Measurements from ENCODE around the gene PCBP3. TPM values are rescaled to one million over a fixed set of nuclear protein-coding genes. Genes with fewer than 3 reads are reported as not detected.

PCBP3 gene
- total RNA-seq, 1 experiment from 2014 or later, result 3.7 TPM

- intact Hi-C loops (cut with micrococcal nuclease), result no loop called here
- no peaks in the 10 kb centered on the region for H3K27me3 Mint-ChIP-seq (ENCODE audit: insufficient read depth, unreplicated experiment)
- H3K36me3 Mint-ChIP-seq (ENCODE audit: insufficient read depth, unreplicated experiment), result peaks cover 6% of the 10 kb centered on the region
- CTCF ChIA-PET, result interaction anchor here (0.9 kb wide), 1 partner anchor 9 kb away, joined by 3 read pairs; no protein-coding TSS in a partner anchor
- no peak for DNase-seq (ENCODE audit: unreplicated experiment)
- H3K4me1 Mint-ChIP-seq (ENCODE audit: insufficient read depth, unreplicated experiment), result peaks cover 14% of the 10 kb centered on the region
- TF ChIP-seq, protein P1, sequence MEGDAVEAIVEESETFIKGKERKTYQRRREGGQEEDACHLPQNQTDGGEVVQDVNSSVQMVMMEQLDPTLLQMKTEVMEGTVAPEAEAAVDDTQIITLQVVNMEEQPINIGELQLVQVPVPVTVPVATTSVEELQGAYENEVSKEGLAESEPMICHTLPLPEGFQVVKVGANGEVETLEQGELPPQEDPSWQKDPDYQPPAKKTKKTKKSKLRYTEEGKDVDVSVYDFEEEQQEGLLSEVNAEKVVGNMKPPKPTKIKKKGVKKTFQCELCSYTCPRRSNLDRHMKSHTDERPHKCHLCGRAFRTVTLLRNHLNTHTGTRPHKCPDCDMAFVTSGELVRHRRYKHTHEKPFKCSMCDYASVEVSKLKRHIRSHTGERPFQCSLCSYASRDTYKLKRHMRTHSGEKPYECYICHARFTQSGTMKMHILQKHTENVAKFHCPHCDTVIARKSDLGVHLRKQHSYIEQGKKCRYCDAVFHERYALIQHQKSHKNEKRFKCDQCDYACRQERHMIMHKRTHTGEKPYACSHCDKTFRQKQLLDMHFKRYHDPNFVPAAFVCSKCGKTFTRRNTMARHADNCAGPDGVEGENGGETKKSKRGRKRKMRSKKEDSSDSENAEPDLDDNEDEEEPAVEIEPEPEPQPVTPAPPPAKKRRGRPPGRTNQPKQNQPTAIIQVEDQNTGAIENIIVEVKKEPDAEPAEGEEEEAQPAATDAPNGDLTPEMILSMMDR (IDR thresholded peaks at IDR 0.05; ENCODE audit: unreplicated experiment), result no peak
- BruUV-seq (replicated peaks), result no TSS peak
- H3K9me3 Mint-ChIP-seq (ENCODE audit: unreplicated experiment), result no peaks in the 10 kb centered on the region
- POLR2A ChIA-PET, result no interaction called here
- no peak overlapping the region for H3K27ac Mint-ChIP-seq (ENCODE audit: low read depth, unreplicated experiment)
- H3K4me3 Mint-ChIP-seq (ENCODE audit: unreplicated experiment), result no peak overlapping the region
Measured at GRCh38 chr21:45913886-45914285, 270.4 kb downstream of the PCBP3 start.

- no peak for DNase-seq (ENCODE audit: unreplicated experiment)
- H3K36me3 Mint-ChIP-seq (ENCODE audit: insufficient read depth, unreplicated experiment), result peaks cover 6% of the 10 kb centered on the region
- TF ChIP-seq, protein P1 (IDR thresholded peaks at IDR 0.05; ENCODE audit: unreplicated experiment), result no peak
- peaks cover 3% of the 10 kb centered on the region for H3K27me3 Mint-ChIP-seq (ENCODE audit: insufficient read depth, unreplicated experiment)
- no peaks in the 10 kb centered on the region for H3K9me3 Mint-ChIP-seq (ENCODE audit: unreplicated experiment)
- BruUV-seq (replicated peaks), result no TSS peak
- H3K4me1 Mint-ChIP-seq (ENCODE audit: insufficient read depth, unreplicated experiment), result peaks cover 14% of the 10 kb centered on the region
- ChIA-PET POLR2A (interaction anchor here (0.6 kb wide), 1 partner anchor 748 kb away, joined by 3 read pairs; no protein-coding TSS in a partner anchor), CTCF (interaction anchor here (0.9 kb wide), 1 partner anchor 8 kb away, joined by 3 read pairs; no protein-coding TSS in a partner anchor)
- intact Hi-C loops (cut with micrococcal nuclease), result no loop called here
- H3K4me3 Mint-ChIP-seq (ENCODE audit: unreplicated experiment), result no peak overlapping the region
- H3K27ac Mint-ChIP-seq (ENCODE audit: low read depth, unreplicated experiment), result no peak overlapping the region
Measured at GRCh38 chr21:45914321-45914845, 270.9 kb downstream of the PCBP3 start.

DNA sequence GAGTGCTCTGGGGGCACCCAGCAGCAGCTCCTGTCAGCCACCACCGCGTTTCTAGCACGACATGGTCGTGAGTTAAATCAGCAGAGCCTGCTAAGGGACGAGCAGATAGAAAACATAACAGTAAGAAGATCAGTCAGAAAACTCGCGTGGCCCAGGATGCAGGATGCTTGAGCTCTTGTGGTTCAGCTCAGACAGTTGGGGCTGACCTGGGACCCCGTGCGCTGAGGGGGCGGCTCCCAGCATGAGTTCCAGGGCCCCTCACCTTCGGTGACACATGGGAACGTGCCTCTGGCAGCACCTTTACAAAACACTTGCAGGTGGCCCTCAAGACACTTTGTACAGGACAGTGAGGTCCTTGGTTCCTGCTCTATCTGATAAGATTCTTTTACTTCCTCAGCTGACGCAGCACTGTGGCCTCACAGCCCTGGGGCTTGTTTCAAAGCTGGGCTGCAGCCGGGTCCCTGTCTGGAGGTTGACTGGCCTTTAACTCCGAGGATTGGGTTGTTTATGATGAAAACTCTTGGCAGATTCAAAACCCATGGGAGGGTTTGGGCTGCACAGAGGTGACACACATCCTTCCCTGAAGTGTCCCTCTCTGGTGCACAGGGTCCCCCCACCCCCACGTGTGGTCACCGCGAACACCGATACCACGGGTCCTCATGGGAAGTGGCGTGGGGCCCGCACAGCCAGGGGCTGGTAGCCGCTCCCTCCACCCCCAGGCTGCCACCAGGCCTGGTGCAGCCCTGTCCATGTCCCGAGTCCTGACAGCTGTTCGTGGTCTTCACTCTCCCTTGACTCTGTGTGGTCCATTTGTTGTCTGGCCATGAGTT, 272.7 kb downstream of the PCBP3 start:
- ChIA-PET POLR2A (no interaction called here), CTCF (no interaction called here)
- H3K36me3 Mint-ChIP-seq (ENCODE audit: insufficient read depth, unreplicated experiment), result no peaks in the 10 kb centered on the region
- TF ChIP-seq, protein P1 (IDR thresholded peaks at IDR 0.05; ENCODE audit: unreplicated experiment), result no peak
- H3K27me3 Mint-ChIP-seq (ENCODE audit: insufficient read depth, unreplicated experiment), result peaks cover 9% of the 10 kb centered on the region
- BruUV-seq (replicated peaks), result no TSS peak
- H3K9me3 Mint-ChIP-seq (ENCODE audit: unreplicated experiment), result no peaks in the 10 kb centered on the region
- intact Hi-C loops (cut with micrococcal nuclease), result no loop called here
- no peak overlapping the region for H3K4me3 Mint-ChIP-seq (ENCODE audit: unreplicated experiment)
- no peak for DNase-seq (ENCODE audit: unreplicated experiment)
- H3K27ac Mint-ChIP-seq (ENCODE audit: low read depth, unreplicated experiment), result no peak overlapping the region
- peaks cover 9% of the 10 kb centered on the region for H3K4me1 Mint-ChIP-seq (ENCODE audit: insufficient read depth, unreplicated experiment)

- Mint-ChIP-seq H3K36me3 (ENCODE audit: insufficient read depth, unreplicated experiment) (no peaks in the 10 kb centered on the region), H3K9me3 (ENCODE audit: unreplicated experiment) (no peaks in the 10 kb centered on the region), H3K27me3 (ENCODE audit: insufficient read depth, unreplicated experiment) (peaks cover 9% of the 10 kb centered on the region), H3K4me3 (ENCODE audit: unreplicated experiment) (no peak overlapping the region), H3K27ac (ENCODE audit: low read depth, unreplicated experiment) (no peak overlapping the region), H3K4me1 (ENCODE audit: insufficient read depth, unreplicated experiment) (peaks cover 9% of the 10 kb centered on the region)
- TF ChIP-seq, protein P1 (IDR thresholded peaks at IDR 0.05; ENCODE audit: unreplicated experiment), result no peak
- intact Hi-C loops (cut with micrococcal nuclease), result no loop called here
- CTCF ChIA-PET, result no interaction called here
- peak; percentile 34 for DNase-seq (ENCODE audit: unreplicated experiment)
- no TSS peak for BruUV-seq (replicated peaks)
- POLR2A ChIA-PET, result no interaction called here
Measured at GRCh38 chr21:45917241-45917640, 273.7 kb downstream of the PCBP3 start.
